ENCODE data around the gene NAALADL1.

NAALADL1 gene

GRCh38 chr11:65067446-65067845 lies 9.1 kb upstream of the NAALADL1 start:
- TF ChIP-seq CTCF (conservative IDR thresholded peaks at IDR 0.05; ENCODE audit: low read length) = no peak
- H3K4me3 ChIP-seq (ENCODE audit: low read length) = no peak overlapping the region
- no peak for DNase-seq (ENCODE audit: low read depth)

GRCh38 chr11:65066805-65067291 lies 8.5 kb upstream of the NAALADL1 start:
- H3K4me3 ChIP-seq (ENCODE audit: low read length) = no peak overlapping the region
- DNase-seq (ENCODE audit: low read depth) = no peak
- no peak for TF ChIP-seq CTCF (conservative IDR thresholded peaks at IDR 0.05; ENCODE audit: low read length)

GRCh38 chr11:65066315-65066714 lies 8.0 kb upstream of the NAALADL1 start:
- no peak for DNase-seq (ENCODE audit: low read depth)
- H3K4me3 ChIP-seq (ENCODE audit: low read length) = no peak overlapping the region
- TF ChIP-seq CTCF (conservative IDR thresholded peaks at IDR 0.05; ENCODE audit: low read length) = no peak

GRCh38 chr11:65065851-65066250 lies 7.5 kb upstream of the NAALADL1 start:
- DNase-seq (ENCODE audit: low read depth) = no peak
- H3K4me3 ChIP-seq (ENCODE audit: low read length) = no peak overlapping the region
- TF ChIP-seq CTCF (conservative IDR thresholded peaks at IDR 0.05; ENCODE audit: low read length) = no peak

- TF ChIP-seq CTCF (conservative IDR thresholded peaks at IDR 0.05; ENCODE audit: low read length) = no peak
- H3K4me3 ChIP-seq (ENCODE audit: low read length) = no peak overlapping the region
- no peak for DNase-seq (ENCODE audit: low read depth)
These were observed 6.5 kb upstream of the NAALADL1 start for GRCh38 chr11:65064847-65065240.

GRCh38 chr11:65063532-65063931 lies 5.2 kb upstream of the NAALADL1 start:
- DNase-seq (ENCODE audit: low read depth) = no peak
- no peak for TF ChIP-seq CTCF (conservative IDR thresholded peaks at IDR 0.05; ENCODE audit: low read length)
- no peak overlapping the region for H3K4me3 ChIP-seq (ENCODE audit: low read length)

GRCh38 chr11:65060913-65061408 lies 2.6 kb upstream of the NAALADL1 start:
- no peak overlapping the region for H3K4me3 ChIP-seq (ENCODE audit: low read length)
- TF ChIP-seq CTCF (conservative IDR thresholded peaks at IDR 0.05; ENCODE audit: low read length) = peak; percentile 33
- no peak for DNase-seq (ENCODE audit: low read depth)
